MM.1S (cell line): ENCODE data around the gene SLC35G3.

Experiments used
- EZH2 ChIP-seq: fragments of 300-600 bp; sonication (generic); optimal IDR thresholded peaks from 2 replicates; pipeline ENCODE3; 2017; ENCODE audit warnings: low read depth, mild to moderate bottlenecking, antibody characterized with exemption, low read length, mixed read lengths
- EZH2phosphoT487 ChIP-seq: fragments of 300-600 bp; sonication (generic); IDR thresholded peaks from 2 replicates; pipeline ENCODE4 v1.6.1; 2018; ENCODE audit warnings: antibody characterized with exemption, low read length
- TF ChIP-seq, protein P1 (sequence below): fragments of 300-600 bp; sonication (generic); IDR thresholded peaks from 2 replicates; pipeline ENCODE4 v1.5.1; 2016; ENCODE audit warnings: antibody characterized with exemption, low read length, mixed read lengths

GRCh38 chr17:35167046-35167445, 27.1 kb downstream of the SLC35G3 start:
- TF ChIP-seq, protein P1, sequence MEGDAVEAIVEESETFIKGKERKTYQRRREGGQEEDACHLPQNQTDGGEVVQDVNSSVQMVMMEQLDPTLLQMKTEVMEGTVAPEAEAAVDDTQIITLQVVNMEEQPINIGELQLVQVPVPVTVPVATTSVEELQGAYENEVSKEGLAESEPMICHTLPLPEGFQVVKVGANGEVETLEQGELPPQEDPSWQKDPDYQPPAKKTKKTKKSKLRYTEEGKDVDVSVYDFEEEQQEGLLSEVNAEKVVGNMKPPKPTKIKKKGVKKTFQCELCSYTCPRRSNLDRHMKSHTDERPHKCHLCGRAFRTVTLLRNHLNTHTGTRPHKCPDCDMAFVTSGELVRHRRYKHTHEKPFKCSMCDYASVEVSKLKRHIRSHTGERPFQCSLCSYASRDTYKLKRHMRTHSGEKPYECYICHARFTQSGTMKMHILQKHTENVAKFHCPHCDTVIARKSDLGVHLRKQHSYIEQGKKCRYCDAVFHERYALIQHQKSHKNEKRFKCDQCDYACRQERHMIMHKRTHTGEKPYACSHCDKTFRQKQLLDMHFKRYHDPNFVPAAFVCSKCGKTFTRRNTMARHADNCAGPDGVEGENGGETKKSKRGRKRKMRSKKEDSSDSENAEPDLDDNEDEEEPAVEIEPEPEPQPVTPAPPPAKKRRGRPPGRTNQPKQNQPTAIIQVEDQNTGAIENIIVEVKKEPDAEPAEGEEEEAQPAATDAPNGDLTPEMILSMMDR, result no peak
- TF ChIP-seq EZH2 (no peak), EZH2phosphoT487 (no peak)
